Smooth muscle cell of the brain vasculature (primary cell): Measurements from ENCODE around the gene RNF138.
"Not testable (repeated sequence)": the region's sequence is repeated elsewhere in the genome, so short reads cannot be mapped to it uniquely, and the experiment has no call there.

ENCODE experiments used
- DNase-seq: peaks from one replicate; pipeline ENCODE4 v3.0.0-alpha.2; 2012; ENCODE audit warnings: low read depth, low spot score

Gene RNF138

GRCh38 chr18:32095900-32096229 is 4.2 kb downstream of the RNF138 start:
- DNase-seq: no peak

DNA sequence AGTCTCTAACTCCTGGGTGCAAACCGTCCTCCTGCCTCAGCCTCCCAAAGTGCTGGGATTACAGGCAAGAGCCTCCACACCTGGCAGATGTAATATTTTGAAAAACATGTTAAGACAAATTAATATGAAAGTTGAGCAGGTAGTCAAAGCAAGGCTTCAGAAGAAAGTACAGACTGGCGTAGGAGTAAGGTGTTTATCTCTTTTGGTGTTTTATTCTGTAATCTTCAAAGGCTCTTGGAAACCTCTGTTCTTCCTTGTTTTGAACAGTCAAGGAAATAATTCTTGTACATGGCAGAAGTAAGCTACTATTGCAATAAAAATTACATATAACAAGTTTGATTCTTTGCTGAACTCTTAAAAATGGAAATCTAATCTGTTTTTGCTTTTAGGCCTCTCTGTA is 5.3 kb downstream of the RNF138 start:
- DNase-seq: no peak

GRCh38 chr18:32104516-32104915 is 12.8 kb downstream of the RNF138 start:
- DNase-seq: no peak

- no peak for DNase-seq
Measured at GRCh38 chr18:32110005-32110404, 18.3 kb downstream of the RNF138 start.

- DNase-seq: no peak
Measured at GRCh38 chr18:32111706-32112105, 20.0 kb downstream of the RNF138 start.

GRCh38 chr18:32112826-32113225 is 21.2 kb downstream of the RNF138 start:
- DNase-seq: no peak

GRCh38 chr18:32114293-32114942 is 22.7 kb downstream of the RNF138 start:
- no peak for DNase-seq

- DNase-seq: no peak
Measured at GRCh38 chr18:32122039-32122438, 30.4 kb downstream of the RNF138 start.

- DNase-seq: no peak
Measured at GRCh38 chr18:32126538-32126937, 34.9 kb downstream of the RNF138 start.

GRCh38 chr18:32135625-32136024 is 44.0 kb downstream of the RNF138 start:
- DNase-seq: no peak

DNA sequence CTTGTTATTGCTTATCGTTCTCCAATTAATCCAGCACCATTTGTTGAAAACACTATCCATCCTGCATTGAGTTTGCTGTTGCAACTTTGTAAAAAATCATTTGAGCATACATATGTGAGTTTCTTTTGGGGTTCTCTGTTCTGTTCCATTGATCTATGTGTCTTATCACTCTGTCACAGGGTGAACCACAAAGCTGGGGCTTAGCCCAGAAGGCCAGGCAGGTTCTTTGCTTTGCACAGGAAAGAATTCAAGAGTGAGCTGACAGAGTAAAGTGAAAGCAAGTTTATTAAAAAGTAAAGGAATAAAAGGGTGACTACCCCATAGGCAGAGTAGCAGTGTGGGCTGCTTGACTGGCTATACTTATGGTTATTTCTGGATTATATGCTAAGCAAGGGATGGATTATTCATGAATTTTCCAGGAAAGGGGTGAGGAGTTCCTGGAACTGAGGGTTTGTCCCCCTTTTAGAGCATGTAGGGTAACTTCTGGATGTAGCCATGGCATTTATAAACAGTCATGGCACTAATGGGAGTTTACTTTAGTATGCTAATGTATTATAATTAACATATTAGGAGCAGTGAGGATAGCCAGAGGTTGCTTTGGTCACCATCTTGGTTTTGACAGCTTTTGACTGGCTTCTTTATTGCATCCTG is 46.8 kb downstream of the RNF138 start:
- no peak for DNase-seq

DNA sequence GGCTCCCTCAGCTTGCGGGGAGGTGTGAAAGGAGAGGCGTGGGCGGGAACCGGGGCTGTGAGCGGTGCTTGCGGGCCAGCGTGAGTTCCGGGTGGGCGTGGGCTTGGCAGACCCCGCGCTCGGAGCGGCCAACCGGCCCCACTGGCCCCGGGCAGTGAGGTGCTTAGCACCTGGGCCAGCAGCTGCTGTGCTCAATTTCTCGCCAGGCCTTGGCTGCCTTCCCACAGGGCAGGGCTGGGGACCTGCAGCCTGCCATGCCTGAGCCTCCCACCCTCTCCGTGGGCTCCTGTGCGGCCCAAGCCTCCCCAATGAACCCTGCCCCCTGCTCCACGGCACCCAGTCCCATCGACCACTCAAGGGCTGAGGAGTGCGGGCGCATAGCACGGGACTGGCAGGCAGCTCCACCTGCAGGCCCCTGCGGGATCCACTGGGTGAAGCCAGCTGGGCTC is 48.2 kb downstream of the RNF138 start:
- DNase-seq: no peak

DNA sequence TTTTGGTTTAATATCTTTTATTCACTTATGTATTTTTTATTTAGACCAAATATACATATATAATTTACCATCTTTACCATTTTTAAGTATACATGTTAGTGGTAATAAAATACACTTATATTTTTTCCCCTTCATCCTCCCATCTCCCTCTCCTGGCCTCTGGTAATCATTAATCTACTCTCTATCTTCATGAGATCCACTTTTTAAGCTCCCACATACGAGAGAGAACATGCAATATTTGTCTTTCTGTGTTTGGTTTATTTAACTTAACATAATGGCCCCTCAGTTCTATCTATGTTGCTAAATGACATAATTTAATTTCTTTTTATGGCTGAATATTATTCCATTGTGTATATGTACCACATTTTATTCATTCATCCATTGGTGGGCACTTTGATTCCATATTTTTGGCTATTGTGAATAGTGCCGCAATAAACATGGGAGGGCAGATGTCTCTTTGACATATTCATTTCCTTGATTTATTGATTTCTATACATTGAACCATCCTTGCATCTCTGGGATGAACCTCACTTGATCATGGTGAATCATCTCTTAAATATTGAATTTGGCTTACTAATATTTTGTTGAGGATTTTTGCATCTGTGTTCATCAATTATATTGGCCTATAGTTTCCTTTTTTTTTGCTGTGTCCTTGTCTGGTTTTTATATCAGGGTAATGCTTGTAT is 56.7 kb downstream of the RNF138 start:
- no peak for DNase-seq

DNA sequence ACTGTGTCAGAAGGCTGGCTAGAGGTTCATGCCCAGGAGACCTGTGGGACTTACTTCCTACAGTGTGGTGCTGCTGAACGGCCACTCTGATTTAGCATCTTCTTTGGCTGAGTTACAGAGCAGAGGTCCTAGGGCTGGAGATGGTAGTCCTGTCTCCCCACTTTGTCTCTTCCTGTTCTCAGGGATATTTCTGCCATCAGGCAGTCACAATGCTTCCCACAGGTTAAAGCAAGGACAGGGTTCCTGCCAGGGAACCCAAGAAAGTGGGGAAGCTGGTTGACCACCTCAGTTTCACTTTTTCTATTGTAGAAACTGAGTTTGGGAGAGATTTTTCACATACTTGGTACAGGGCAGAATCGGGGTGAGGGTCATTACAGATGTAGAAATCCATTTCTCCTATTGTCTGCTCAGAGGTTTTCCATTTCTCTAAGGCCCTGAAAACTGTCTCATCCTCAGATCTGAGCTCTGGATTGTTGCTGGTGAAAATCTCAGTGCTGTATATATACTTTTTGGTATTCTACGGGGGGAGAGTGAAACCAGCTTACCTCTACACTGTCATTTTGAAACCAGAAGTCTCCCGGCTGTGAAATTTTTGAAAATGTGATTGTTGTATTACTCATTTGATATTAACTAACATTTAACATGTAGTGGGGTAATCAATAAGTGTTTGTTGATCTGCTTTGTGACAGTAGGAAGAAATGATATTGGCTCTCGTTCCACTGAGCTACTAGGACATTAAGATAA is 61.2 kb downstream of the RNF138 start:
- no peak for DNase-seq

GRCh38 chr18:32156855-32157254 is 65.2 kb downstream of the RNF138 start:
- no peak for DNase-seq

DNA sequence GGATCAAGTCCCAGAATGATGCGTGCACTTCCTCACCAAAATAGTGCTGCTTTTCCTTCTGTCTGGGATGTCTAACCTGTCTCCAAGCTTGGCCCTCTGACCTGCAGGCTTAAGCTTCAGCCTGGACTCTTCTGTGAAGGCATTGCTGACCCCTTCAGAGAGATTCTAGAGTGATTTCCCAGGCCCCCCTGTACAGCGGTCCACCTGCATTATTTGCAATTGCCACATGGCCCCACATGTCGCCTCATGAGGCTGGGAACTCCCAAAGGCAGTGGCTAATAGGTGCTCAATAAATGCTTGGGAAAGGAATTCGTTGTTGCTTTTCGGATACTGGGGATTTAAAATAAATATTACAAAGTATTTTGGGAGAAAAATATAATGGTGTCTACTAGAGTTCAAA is 65.9 kb downstream of the RNF138 start:
- DNase-seq: no peak

DNA sequence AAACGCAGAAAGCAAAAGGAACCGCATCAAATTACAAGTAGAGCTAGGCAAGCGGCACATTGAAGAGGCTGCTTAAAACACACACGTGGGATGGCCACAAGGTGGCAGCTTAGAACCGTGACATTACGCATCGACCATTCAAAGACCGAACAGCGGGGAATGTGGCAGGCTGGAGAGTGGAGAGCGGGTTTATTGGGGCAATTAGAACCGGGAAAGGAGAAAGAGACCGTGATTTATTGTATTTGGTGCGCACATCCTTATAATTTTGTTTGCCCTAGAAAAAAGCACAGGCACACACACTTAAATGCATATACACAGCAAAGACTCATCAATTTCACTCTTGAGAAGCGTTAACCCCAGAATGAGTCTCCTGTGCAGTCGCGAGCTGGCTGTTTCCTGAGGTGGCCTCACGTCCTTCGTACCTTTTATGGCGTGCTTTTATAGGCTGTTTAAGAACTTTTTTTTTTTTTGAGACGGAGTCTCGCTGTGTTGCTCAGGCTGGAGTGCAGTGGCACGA is 66.5 kb downstream of the RNF138 start:
- DNase-seq: peak; percentile 73

DNA sequence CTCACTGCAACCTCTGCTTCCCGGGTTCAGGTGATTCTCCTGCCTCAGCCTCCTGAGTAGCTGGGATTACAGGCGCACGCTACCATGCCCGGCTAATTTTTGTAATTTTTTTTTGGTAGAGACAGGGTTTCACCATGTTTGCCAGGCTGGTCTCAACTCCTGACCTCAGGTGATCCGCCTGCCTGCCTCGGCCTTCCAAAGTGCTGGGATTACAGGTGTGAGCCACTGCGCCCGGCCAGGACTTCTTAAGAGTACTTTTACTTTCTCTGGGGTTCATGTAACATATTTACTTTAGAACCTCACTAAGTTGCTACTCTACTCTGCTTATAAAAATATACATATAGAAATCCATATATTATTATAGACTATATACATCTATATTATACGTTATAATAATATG is 67.0 kb downstream of the RNF138 start:
- DNase-seq: not testable (repeated sequence)

DNA sequence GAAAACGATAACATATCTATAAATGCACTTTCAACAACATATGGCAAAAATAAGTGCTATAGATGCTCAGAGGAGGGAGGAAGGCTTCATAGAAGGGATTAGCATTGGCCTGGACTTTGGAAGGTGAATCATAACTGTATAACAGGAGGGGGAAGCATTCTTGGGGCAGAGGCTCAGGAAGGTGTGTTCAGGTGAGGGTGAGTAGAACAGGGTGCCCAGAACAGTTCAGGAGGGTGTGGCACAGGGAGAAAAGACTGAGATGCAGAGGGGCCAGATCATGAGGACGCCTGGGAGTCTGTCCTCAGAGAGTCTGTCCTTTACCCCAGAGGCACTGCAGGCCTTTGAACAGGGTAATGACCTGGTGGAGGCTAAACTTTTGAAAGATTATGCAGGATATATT is 68.9 kb downstream of the RNF138 start:
- DNase-seq: no peak

GRCh38 chr18:32167980-32168730 is 76.5 kb downstream of the RNF138 start:
- no peak for DNase-seq

GRCh38 chr18:32173654-32174053 is 82.0 kb downstream of the RNF138 start:
- DNase-seq: no peak
